Uterus (tissue), 4 donors: ENCODE measurements around the gene TSPAN4. TPM values are rescaled to one million over a fixed set of nuclear protein-coding genes. Genes with fewer than 3 reads are reported as not detected.
A peak's percentile ranks its signal among the peaks of the same experiment; 100 is the strongest.

Experiments used
- DNase-seq, 2 donors: peaks; one replicate each; pipeline ENCODE4 v3.0.0-alpha.2; 2019 to 2020
- H3K27ac ChIP-seq, 2 donors: fragments of 200-600 bp; sonication (generic); 1 replicate in 1 of 2; 2 replicates in 1 of 2; pipeline ENCODE4 v1.5.1; 2016 to 2018
- H3K27me3 ChIP-seq, 2 donors: fragments of 200-600 bp; sonication (generic); one replicate each; pipeline ENCODE4 v1.5.1; 2018 to 2019; ENCODE audit warnings: control low read depth in 1 of 2
- H3K36me3 ChIP-seq, 2 donors: fragments of 200-600 bp; sonication (generic); one replicate each; pipeline ENCODE4 v1.5.1; 2019; ENCODE audit warnings: control low read depth in 1 of 2
- H3K4me1 ChIP-seq, 2 donors: fragments of 200-600 bp; sonication (generic); one replicate each; pipeline ENCODE4 v1.5.1; 2018 to 2019; ENCODE audit warnings: control low read depth in 1 of 2
- H3K4me3 ChIP-seq, 2 donors: fragments of 200-600 bp; sonication (generic); 1 replicate in 1 of 2; 2 replicates in 1 of 2; pipeline ENCODE4 v1.5.1; 2018 to 2019; ENCODE audit warnings: mild to moderate bottlenecking in 1 of 2
- H3K9me3 ChIP-seq, 2 donors: fragments of 200-600 bp; sonication (generic); one replicate each; pipeline ENCODE4 v1.5.1; 2019; ENCODE audit warnings: control low read depth in 1 of 2
- CTCF ChIP-seq, 4 experiments: fragments of 200-600 bp in 2 of 4; fragments of 450-650 bp in 2 of 4; sonication (generic) in 2 of 4; IDR thresholded peaks; one replicate each; pipeline ENCODE4 v1.5.1; 2016 to 2019; ENCODE audit warnings: antibody characterized with exemption in 4 of 4, mild to moderate bottlenecking in 2 of 4, moderate library complexity in 1 of 4
- POLR2A ChIP-seq, 2 donors: fragments of 450-650 bp; IDR thresholded peaks; one replicate each; pipeline ENCODE4 v1.6.1; 2016; ENCODE audit warnings: antibody characterized with exemption in 2 of 2, mild to moderate bottlenecking in 1 of 2, moderate library complexity in 1 of 2
- intact Hi-C: fragments of 100-400 bp; cut with DNase I; formaldehyde crosslinking; loops from one replicate; pipeline ENCODE4 v1.15.1; 2023; ENCODE audit warnings: low total_unique reads
- total RNA-seq, 4 donors: library from RNA; depleted of rRNA in 3 of 4; stranded (reverse); fragments of >200 nt in 3 of 4; gene quantifications; one replicate each; pipeline versions ENCODE4 v1.1.0 to v1.2.4, GENCODE V29; 2014 to 2023
- donor health status: DM: yes; HTN: yes; CAD: no.

TSPAN4 gene
- total RNA-seq, 4 donors from 2014 or later = 68.4 to 119 (median 105) TPM

DNA sequence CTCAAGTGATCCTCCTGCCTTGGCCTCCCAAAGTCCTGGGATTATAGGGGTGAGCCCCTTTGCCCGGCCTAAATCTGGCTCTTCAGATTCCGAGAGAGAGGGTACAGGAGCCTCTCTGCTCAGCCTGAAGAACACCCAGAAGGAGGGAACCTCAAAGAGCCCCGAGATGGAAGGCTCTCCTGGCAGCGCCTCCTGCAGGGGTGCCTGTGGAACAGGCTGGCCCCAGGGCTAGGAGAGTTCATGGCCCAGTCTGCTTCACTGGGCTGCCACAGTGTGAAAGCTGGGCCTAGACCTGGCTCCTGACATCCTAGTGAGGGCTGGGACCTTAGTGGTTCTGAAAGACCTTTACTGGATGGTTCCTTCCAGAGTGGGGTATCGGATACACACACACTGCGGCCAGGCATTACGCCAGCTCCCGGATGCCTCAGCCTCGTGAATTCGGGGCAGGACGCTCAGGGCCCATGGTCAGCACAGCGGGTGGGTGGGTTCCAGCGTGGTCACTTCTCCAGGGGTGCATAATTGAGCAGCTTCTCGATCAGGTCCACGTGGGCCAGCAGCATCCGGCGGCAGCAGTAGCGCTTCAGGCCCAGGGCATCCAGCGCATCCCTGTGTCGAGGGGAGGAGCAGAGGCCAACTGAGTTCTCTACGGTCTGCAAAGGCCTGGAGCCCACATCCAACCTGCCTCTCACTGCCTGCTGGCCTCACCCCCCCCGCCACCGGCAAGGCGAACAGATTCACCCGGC, 2.6 kb upstream of the TSPAN4 start:
- intact Hi-C loops = no loop called here
- H3K9me3 ChIP-seq = no peaks in the 10 kb centered on the region
- H3K4me1 ChIP-seq = peaks cover 7 to 19% of the 10 kb centered on the region in 2 donors
- DNase-seq = no peak
- H3K4me3 ChIP-seq = no peak overlapping the region
- H3K27ac ChIP-seq = no peak overlapping the region
- TF ChIP-seq CTCF (IDR thresholded peaks at IDR 0.05) = no peak
- TF ChIP-seq POLR2A (IDR thresholded peaks at IDR 0.05) = no peak
- H3K27me3 ChIP-seq = no peaks in the 10 kb centered on the region
- H3K36me3 ChIP-seq = no peaks in the 10 kb centered on the region

GRCh38 chr11:841981-842369, 677 bp upstream of the TSPAN4 start:
- Histone ChIP-seq H3K27ac (peak overlapping the region; percentile 95 to 97), H3K4me1 (peaks cover 7 to 25% of the 10 kb centered on the region in 2 donors), H3K27me3 (no peaks in the 10 kb centered on the region), H3K4me3 (peak overlapping the region; percentile 71 to 99), H3K36me3 (no peaks in the 10 kb centered on the region), H3K9me3 (no peaks in the 10 kb centered on the region)
- intact Hi-C loops = no loop called here
- no peak for DNase-seq
- TF ChIP-seq CTCF (IDR thresholded peaks at IDR 0.05) = no peak
- TF ChIP-seq POLR2A (IDR thresholded peaks at IDR 0.05) = no peak

GRCh38 chr11:843086-843734, 558 bp downstream of the TSPAN4 start:
- Histone ChIP-seq H3K27me3 (no peaks in the 10 kb centered on the region), H3K9me3 (no peaks in the 10 kb centered on the region), H3K27ac (peak overlapping the region; percentile 95 to 97), H3K4me1 (peaks cover 7 to 25% of the 10 kb centered on the region in 2 donors), H3K36me3 (no peaks in the 10 kb centered on the region), H3K4me3 (peak overlapping the region; percentile 71 to 99)
- intact Hi-C loops = no loop called here
- DNase-seq = peak in 1 of 2 donors; percentile 43
- peak in 1 of 4 experiments; percentile 19 for TF ChIP-seq CTCF (IDR thresholded peaks at IDR 0.05)
- TF ChIP-seq POLR2A (IDR thresholded peaks at IDR 0.05) = no peak

GRCh38 chr11:843818-844692, 1.4 kb downstream of the TSPAN4 start:
- Histone ChIP-seq H3K27me3 (no peaks in the 10 kb centered on the region), H3K4me3 (peak overlapping the region; percentile 71 to 99), H3K27ac (peak overlapping the region; percentile 95 to 97), H3K36me3 (no peaks in the 10 kb centered on the region), H3K9me3 (no peaks in the 10 kb centered on the region), H3K4me1 (peaks cover 15 to 28% of the 10 kb centered on the region in 2 donors)
- TF ChIP-seq CTCF (IDR thresholded peaks at IDR 0.05) (peak in 1 of 4 experiments; percentile 25), POLR2A (IDR thresholded peaks at IDR 0.05) (peak; percentile 4 to 57)
- peak; percentile 90 to 94 for DNase-seq
- intact Hi-C loops = no loop called here
